Testis (tissue), 2 donors: Measurements from ENCODE around the gene RERE.

Source experiments
- POLR2A ChIP-seq: fragments of 450-650 bp; IDR thresholded peaks from one replicate; pipeline ENCODE4 v1.6.1; 2017; ENCODE audit warnings: antibody characterized with exemption, mild to moderate bottlenecking, moderate library complexity
- TF ChIP-seq, protein P1 (sequence below), 3 experiments: fragments of 450-650 bp in 2 of 3; fragments of 200-600 bp in 1 of 3; sonication (generic) in 1 of 3; IDR thresholded peaks; one replicate each; pipeline ENCODE4 v1.5.1; 2016 to 2019; ENCODE audit warnings: antibody characterized with exemption in 3 of 3, mild to moderate bottlenecking in 2 of 3, moderate library complexity in 1 of 3

DNA sequence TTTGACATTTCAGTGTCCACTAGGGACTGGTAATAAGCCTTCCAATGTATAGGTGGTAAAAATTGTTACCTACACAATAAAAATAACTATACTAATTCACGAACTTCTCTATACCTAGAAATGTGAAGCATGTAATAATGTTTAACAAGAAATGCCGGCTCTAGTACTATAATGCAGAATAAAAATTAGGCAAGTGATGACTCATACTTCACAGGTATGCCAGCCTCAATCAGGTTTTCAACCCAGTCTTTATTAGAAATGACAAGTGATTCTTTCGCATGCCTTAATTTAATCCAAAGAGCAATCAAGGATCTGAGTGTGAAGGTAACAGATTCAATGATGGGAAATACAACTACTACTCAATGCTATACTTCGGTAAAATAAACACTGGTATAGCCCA, 134.9 kb downstream of the RERE start:
- TF ChIP-seq POLR2A = no peak
- TF ChIP-seq, protein P1, sequence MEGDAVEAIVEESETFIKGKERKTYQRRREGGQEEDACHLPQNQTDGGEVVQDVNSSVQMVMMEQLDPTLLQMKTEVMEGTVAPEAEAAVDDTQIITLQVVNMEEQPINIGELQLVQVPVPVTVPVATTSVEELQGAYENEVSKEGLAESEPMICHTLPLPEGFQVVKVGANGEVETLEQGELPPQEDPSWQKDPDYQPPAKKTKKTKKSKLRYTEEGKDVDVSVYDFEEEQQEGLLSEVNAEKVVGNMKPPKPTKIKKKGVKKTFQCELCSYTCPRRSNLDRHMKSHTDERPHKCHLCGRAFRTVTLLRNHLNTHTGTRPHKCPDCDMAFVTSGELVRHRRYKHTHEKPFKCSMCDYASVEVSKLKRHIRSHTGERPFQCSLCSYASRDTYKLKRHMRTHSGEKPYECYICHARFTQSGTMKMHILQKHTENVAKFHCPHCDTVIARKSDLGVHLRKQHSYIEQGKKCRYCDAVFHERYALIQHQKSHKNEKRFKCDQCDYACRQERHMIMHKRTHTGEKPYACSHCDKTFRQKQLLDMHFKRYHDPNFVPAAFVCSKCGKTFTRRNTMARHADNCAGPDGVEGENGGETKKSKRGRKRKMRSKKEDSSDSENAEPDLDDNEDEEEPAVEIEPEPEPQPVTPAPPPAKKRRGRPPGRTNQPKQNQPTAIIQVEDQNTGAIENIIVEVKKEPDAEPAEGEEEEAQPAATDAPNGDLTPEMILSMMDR (IDR thresholded peaks at IDR 0.05) = no peak
